ENCODE data around the gene DLEC1. TPM values are rescaled to one million over a fixed set of nuclear protein-coding genes. Genes with fewer than 3 reads are reported as not detected.
A peak's percentile ranks its signal among the peaks of the same experiment; 100 is the strongest.

The DLEC1 gene
- total and polyA plus RNA-seq, 9 of the 15 experiments (the other 6 are each of a cell fraction or from before 2014, with no cell fraction given) = 0.07 to 0.08 TPM; not detected in 7

GRCh38 chr3:38138349-38139190, 99.6 kb downstream of the DLEC1 start, which contains the start of gene MYD88 (continued):
- TF ChIP-seq REST (IDR thresholded peaks at IDR 0.05; ENCODE audit: borderline replicate concordance) = no peak
- no peak; the same call in none of the 2 replicates for TF ChIP-seq REST (CRISPR knock-in tag; IDR thresholded peaks at IDR 0.05; ENCODE audit: low read depth)
- TF ChIP-seq CREB3 (tag; conservative IDR thresholded peaks at IDR 0.05; ENCODE audit: low read depth) = no peak
- TF ChIP-seq ZNF780A (CRISPR knock-in tag; IDR thresholded peaks at IDR 0.05) = no peak
- no peak for TF ChIP-seq RBM15 (IDR thresholded peaks at IDR 0.05; ENCODE audit: insufficient read depth, low read length)
- TF ChIP-seq ZFP36 (IDR thresholded peaks at IDR 0.05; ENCODE audit: low read depth, low read length, partially characterized antibody) = no peak
- TF ChIP-seq, protein P1, sequence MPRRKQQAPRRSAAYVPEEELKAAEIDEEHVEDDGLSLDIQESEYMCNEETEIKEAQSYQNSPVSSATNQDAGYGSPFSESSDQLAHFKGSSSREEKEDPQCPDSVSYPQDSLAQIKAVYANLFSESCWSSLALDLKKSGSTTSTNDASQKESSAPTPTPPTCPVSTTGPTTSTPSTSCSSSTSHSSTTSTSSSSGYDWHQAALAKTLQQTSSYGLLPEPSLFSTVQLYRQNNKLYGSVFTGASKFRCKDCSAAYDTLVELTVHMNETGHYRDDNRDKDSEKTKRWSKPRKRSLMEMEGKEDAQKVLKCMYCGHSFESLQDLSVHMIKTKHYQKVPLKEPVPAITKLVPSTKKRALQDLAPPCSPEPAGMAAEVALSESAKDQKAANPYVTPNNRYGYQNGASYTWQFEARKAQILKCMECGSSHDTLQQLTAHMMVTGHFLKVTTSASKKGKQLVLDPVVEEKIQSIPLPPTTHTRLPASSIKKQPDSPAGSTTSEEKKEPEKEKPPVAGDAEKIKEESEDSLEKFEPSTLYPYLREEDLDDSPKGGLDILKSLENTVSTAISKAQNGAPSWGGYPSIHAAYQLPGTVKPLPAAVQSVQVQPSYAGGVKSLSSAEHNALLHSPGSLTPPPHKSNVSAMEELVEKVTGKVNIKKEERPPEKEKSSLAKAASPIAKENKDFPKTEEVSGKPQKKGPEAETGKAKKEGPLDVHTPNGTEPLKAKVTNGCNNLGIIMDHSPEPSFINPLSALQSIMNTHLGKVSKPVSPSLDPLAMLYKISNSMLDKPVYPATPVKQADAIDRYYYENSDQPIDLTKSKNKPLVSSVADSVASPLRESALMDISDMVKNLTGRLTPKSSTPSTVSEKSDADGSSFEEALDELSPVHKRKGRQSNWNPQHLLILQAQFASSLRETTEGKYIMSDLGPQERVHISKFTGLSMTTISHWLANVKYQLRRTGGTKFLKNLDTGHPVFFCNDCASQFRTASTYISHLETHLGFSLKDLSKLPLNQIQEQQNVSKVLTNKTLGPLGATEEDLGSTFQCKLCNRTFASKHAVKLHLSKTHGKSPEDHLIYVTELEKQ (CRISPR knock-in tag; IDR thresholded peaks at IDR 0.05) = peak; percentile 17; the same call in 1 of the 2 replicates
- TF ChIP-seq BCOR (IDR thresholded peaks at IDR 0.05) = peak; percentile 8; the same call in 1 of the 2 replicates
- TF ChIP-seq TCF7 (IDR thresholded peaks at IDR 0.05; ENCODE audit: borderline replicate concordance) = no peak
- no peak for TF ChIP-seq ZNF143 (CRISPR knock-in tag; IDR thresholded peaks at IDR 0.05)
- TF ChIP-seq ZNF239 (CRISPR knock-in tag; IDR thresholded peaks at IDR 0.05) = no peak
- no peak for TF ChIP-seq GABPB2 (CRISPR knock-in tag; conservative IDR thresholded peaks at IDR 0.05)
- no peak; the same call in 1 of the 2 replicates for TF ChIP-seq ATF7 (IDR thresholded peaks at IDR 0.05)
